ENCODE results near the gene CYB5D1.
A peak's percentile ranks its signal among the peaks of the same experiment; 100 is the strongest.
"Not testable (repeated sequence)": the region's sequence is repeated elsewhere in the genome, so short reads cannot be mapped to it uniquely, and the experiment has no call there.

CYB5D1 gene
- total RNA-seq: 2.7 to 6.4 (median 4.2) reads per million in 4 donors

- DNase-seq: peak; percentile 67 to 92 (median 79)
Measured at GRCh38 chr17:7857713-7858521, at the start of gene CYB5D1. Gene CYB5D1, plus strand, starts transcription at chr17:7858003. Its CDS starts 132 bp downstream, at chr17:7858135.

- DNase-seq: no peak
Measured at GRCh38 chr17:7809086-7809790, 48.6 kb upstream of the CYB5D1 start.

GRCh38 chr17:7809791-7810343 is 47.9 kb upstream of the CYB5D1 start:
- not testable (repeated sequence) for DNase-seq

GRCh38 chr17:7811251-7811650 is 46.6 kb upstream of the CYB5D1 start:
- no peak for DNase-seq

GRCh38 chr17:7814969-7815368 is 42.8 kb upstream of the CYB5D1 start:
- no peak for DNase-seq

- DNase-seq: no peak
Measured at GRCh38 chr17:7816926-7817642, 40.7 kb upstream of the CYB5D1 start.

GRCh38 chr17:7817643-7817964 is 40.2 kb upstream of the CYB5D1 start:
- no peak for DNase-seq

GRCh38 chr17:7818026-7818425 is 39.8 kb upstream of the CYB5D1 start:
- no peak for DNase-seq

- no peak for DNase-seq
Measured at GRCh38 chr17:7818746-7819645, 38.8 kb upstream of the CYB5D1 start.

- DNase-seq: no peak
Measured at GRCh38 chr17:7820231-7820630, 37.6 kb upstream of the CYB5D1 start.

- DNase-seq: no peak
Measured at GRCh38 chr17:7822126-7822525, 35.7 kb upstream of the CYB5D1 start.

GRCh38 chr17:7823581-7824001 is 34.2 kb upstream of the CYB5D1 start:
- DNase-seq: no peak

GRCh38 chr17:7824021-7824924 is 33.5 kb upstream of the CYB5D1 start:
- DNase-seq: no peak

- no peak for DNase-seq
Measured at GRCh38 chr17:7825206-7825990, 32.4 kb upstream of the CYB5D1 start.

- no peak for DNase-seq
Measured at GRCh38 chr17:7830616-7831015, 27.2 kb upstream of the CYB5D1 start.

GRCh38 chr17:7831233-7831632 is 26.6 kb upstream of the CYB5D1 start:
- no peak for DNase-seq

- DNase-seq: no peak
Measured at GRCh38 chr17:7832431-7832830, 25.4 kb upstream of the CYB5D1 start.

GRCh38 chr17:7833011-7833794 is 24.6 kb upstream of the CYB5D1 start:
- no peak for DNase-seq
